Measurements from ENCODE around the gene PRR19.

GRCh38 chr19:42327381-42327780, 25.4 kb downstream of the PRR19 start:
- TF ChIP-seq CTCF (IDR thresholded peaks at IDR 0.05), result no peak
- TF ChIP-seq EZH2 (IDR thresholded peaks at IDR 0.05; ENCODE audit: borderline replicate concordance, insufficient read depth, low read depth, low read length, poor library complexity, severe bottlenecking), result no peak

Data from B cell (primary cell).